ENCODE results near the gene BCAP31.
"Not testable (repeated sequence)": the region's sequence is repeated elsewhere in the genome, so short reads cannot be mapped to it uniquely, and the experiment has no call there.

- TF ChIP-seq CTCF (IDR thresholded peaks at IDR 0.05); POLR2A (IDR thresholded peaks at IDR 0.05; ENCODE audit: low read depth); POLR2AphosphoS5 (IDR thresholded peaks at IDR 0.05): not testable (repeated sequence)
These were observed 27.0 kb downstream of the BCAP31 start for GRCh38 chrX:153696986-153697722.

Data from esophagus muscularis mucosa (tissue), 3 donors.